NCI-H2227 treated with DMSO at 0.1 percent for 48 hours (cell line): ENCODE data around the gene DHRS9.
"Not testable (repeated sequence)": the region's sequence is repeated elsewhere in the genome, so short reads cannot be mapped to it uniquely, and the experiment has no call there.

ENCODE experiments used
- DNase-seq: peaks from one replicate; lab custom pipeline; 2025; lab: John Stamatoyannopoulos, UW

DHRS9 gene

GRCh38 chr2:169069341-169069740 is at the start of gene DHRS9:
TSS of gene DHRS9 (plus strand) at chr2:169069563. CDS start at chr2:169081582, 12,019 bp downstream.
- DNase-seq: no peak

- DNase-seq: no peak
These were observed 46.2 kb upstream of the DHRS9 start for GRCh38 chr2:169023161-169023560.

GRCh38 chr2:169026056-169026455 is 43.3 kb upstream of the DHRS9 start:
- DNase-seq: no peak

GRCh38 chr2:169027234-169027633 is 42.1 kb upstream of the DHRS9 start:
- DNase-seq: no peak

GRCh38 chr2:169029341-169029740 is 40.0 kb upstream of the DHRS9 start:
- no peak for DNase-seq

DNA sequence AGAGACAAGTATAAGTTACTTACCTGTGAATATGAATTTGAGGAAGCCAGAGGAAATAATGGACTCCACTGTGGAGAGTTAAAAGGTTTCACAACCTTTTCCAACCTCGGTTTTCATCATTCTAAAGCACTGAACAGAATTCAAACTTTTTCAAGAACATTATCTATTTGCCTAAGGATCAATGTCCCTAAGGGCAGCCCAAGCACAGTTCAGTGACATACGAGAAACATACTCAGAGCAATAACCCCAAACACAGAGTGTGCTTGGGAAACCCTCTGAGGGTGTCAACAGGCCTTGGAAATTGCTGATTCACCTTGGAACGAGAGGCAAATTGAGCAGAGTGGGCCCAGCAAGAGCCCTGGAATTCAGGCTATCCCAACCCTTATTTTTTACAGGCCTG is 38.2 kb upstream of the DHRS9 start, which contains the start of gene ABCB11:
ABCB11 (minus strand) TSS at position 123 of the 400 bp plus-strand sequence. CDS start 13,199 bp downstream, outside the sequence.
- no peak for DNase-seq

DNA sequence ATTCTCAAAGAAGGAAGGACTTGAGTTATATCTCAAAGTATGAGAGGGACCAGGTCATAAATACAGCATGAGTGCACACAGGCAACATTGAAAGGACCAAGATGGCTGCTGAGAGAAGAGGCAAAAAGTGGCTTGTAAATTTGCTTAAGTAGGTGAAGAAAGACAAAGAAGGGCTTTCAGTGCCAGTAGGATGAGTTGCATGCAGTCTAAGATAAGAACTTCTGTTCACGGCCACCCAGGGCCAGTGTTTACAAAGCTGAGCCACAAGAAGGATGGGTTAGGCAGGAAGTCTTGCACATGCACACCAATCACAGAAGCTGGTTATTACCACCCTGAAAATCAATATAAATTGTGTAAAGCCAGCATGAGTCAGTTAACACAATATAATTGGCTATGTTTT is 35.1 kb upstream of the DHRS9 start:
- DNase-seq: peak; percentile 17

DNA sequence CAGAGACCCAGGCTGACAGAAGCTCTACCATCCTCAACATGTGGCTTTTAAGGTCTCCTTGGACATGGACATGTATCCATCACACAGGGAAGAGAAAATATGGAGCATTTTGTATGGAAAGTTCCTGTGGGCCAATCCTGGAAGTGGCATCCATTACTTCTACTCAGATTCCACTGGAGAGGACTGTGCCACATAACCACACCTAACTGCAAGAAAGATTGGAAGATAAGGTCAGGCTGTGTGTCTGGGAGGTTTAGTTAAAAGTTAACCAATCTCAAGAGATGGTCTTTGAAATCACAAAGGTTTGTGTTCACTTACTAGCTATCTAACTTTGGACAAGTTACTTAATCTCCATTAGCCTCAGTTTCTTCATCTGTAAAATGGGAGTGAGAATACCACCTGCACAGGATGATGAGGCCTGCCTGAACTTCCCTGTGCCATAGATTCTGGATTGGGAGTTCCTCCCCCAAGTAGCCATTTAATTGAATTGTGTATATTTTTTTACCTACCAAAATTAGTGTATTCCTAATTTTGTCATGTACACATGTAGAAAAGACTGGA is 34.3 kb upstream of the DHRS9 start:
- no peak for DNase-seq

- DNase-seq: no peak
These were observed 33.5 kb upstream of the DHRS9 start for GRCh38 chr2:169035887-169036286.

- DNase-seq: no peak
These were observed 32.5 kb upstream of the DHRS9 start for GRCh38 chr2:169036736-169037440.

DNA sequence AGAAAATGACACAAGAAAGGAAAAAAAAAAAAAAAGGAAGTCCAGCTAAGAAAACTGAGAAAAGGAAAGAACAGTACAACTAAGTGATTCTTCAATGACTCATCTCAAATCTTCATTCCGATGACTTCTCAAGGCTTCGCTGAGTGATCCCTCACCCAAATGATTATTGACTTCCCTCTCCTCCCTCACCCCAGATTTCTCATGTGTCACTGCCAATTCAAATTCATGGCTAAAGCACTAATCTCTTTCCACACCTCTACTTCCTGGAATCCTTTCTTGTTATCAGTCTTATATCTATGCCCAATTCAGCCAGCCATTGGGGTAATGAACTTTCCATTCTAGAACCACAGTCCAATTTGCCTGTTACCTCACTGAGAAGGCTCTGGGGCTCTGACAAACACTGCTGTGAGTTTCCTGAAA is 31.0 kb upstream of the DHRS9 start:
- DNase-seq: no peak

GRCh38 chr2:169039702-169040101 is 29.7 kb upstream of the DHRS9 start:
- no peak for DNase-seq

- no peak for DNase-seq
These were observed 27.8 kb upstream of the DHRS9 start for GRCh38 chr2:169041594-169041993.

GRCh38 chr2:169042856-169043255 is 26.5 kb upstream of the DHRS9 start:
- no peak for DNase-seq

- no peak for DNase-seq
These were observed 22.8 kb upstream of the DHRS9 start for GRCh38 chr2:169046440-169047151.

DNA sequence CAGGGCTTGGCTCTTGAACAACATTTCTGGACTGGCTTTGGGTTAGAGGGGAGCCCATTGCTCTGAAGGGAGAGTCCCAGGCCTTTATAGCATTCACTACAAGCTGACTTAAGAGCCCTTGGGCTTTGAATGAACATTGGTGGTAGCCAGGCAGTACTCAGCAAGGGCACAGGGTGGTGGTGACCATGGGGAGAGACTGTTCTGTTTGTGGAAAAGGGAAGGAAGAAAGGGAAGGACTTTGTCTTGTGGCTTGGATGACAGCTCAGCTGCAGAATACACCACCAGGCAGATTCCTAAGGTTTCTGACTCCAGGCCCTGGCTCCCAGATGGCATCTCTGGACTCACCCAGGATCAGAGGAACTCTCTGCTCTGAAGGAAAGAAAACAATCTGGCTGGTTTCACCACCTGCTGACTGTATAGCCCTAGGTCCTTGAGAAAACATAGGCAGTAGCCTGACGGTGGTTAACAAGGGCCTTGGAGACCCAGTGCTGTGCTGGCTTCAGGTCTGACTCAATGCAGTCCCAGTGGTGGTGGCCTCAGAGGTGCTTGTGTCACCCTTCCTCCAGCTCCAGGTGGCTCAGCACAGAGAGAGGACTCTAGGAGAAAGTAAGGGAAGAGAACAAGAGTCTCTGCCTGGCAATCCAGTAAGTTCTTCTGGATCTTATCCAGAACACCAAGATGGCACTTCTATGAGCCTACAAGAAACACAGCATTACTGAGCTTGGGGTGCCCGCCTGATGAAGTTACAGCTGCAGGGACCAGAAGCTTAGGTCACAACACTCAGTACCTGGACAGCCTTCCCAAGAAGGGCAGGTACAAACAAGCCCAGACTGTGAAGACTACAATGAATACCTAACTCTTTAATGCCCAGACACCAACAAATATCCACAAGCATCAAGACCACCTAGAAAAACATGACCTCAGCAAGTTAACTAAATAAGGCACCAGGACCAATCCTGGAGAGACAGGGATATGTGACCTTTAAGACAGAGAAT is 21.8 kb upstream of the DHRS9 start:
- DNase-seq: no peak

GRCh38 chr2:169049142-169049541 is 20.2 kb upstream of the DHRS9 start:
- no peak for DNase-seq

GRCh38 chr2:169050476-169051240 is 18.7 kb upstream of the DHRS9 start:
- no peak for DNase-seq

DNA sequence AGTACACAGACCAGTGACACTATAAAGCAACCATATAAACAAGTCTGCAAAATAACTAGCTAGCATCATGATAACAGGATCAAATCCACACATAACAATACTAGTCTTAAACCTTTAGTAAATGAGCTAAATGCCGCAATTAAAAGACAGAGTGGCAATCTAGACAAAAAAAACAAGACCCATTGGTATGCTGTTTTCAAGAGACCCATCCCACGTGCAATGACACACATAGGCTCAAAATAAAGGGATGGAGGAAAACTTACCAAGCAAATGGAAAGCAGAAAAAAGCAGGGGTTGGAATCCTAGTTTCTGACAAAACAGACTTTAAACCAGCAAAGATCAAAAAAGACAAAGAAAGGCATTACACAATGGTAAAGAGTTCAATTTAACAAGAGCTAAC is 14.8 kb upstream of the DHRS9 start:
- DNase-seq: not testable (repeated sequence)

- not testable (repeated sequence) for DNase-seq
These were observed 5.2 kb upstream of the DHRS9 start for GRCh38 chr2:169064199-169064598.

- no peak for DNase-seq
These were observed 3.9 kb upstream of the DHRS9 start for GRCh38 chr2:169065422-169065821.
